HFF-Myc (cell line): Measurements from ENCODE around the gene CDCP2.

Source experiments
- DNase-seq: peaks from one replicate; pipeline ENCODE4 v3.0.0-alpha.2; 2011; ENCODE audit warnings: low read depth; ENCODE audit errors: extremely low read depth
- H3K4me3 ChIP-seq: replicated peaks from 2 replicates; pipeline ENCODE4 v1.5.1; 2011; ENCODE audit warnings: low read depth, mild to moderate bottlenecking, control low read depth, low read length
- TF ChIP-seq, protein P1 (sequence below): IDR thresholded peaks from 2 replicates; pipeline ENCODE4 v1.5.1; 2012; ENCODE audit warnings: mild to moderate bottlenecking, low read depth, low read length, control low read depth; ENCODE audit errors: missing control alignments

The CDCP2 gene

DNA sequence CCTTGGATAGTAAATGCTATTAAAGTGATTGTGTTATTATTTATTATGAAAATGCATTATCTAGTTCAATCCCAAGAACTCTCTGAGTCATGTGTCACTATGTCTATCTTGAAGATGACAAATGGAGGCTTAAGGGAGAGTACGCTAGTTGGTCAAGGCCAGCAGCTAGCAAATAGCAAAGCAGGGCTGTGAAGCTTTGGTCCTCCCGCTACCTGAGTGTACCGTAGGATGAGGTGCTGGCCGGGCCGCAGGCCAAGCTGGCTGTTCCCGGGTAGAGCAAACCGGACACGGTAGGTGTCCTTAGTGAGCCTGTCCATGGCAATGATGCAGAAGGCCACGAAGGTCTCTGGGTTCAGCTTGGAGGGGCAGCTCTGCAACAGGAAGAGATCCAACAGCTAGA, 37.7 kb upstream of the CDCP2 start:
- no peak for DNase-seq
- H3K4me3 ChIP-seq, result no peak overlapping the region
- TF ChIP-seq, protein P1, sequence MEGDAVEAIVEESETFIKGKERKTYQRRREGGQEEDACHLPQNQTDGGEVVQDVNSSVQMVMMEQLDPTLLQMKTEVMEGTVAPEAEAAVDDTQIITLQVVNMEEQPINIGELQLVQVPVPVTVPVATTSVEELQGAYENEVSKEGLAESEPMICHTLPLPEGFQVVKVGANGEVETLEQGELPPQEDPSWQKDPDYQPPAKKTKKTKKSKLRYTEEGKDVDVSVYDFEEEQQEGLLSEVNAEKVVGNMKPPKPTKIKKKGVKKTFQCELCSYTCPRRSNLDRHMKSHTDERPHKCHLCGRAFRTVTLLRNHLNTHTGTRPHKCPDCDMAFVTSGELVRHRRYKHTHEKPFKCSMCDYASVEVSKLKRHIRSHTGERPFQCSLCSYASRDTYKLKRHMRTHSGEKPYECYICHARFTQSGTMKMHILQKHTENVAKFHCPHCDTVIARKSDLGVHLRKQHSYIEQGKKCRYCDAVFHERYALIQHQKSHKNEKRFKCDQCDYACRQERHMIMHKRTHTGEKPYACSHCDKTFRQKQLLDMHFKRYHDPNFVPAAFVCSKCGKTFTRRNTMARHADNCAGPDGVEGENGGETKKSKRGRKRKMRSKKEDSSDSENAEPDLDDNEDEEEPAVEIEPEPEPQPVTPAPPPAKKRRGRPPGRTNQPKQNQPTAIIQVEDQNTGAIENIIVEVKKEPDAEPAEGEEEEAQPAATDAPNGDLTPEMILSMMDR, result no peak

GRCh38 chr1:54188291-54188690, 35.5 kb upstream of the CDCP2 start:
- TF ChIP-seq, protein P1, result no peak
- no peak for DNase-seq
- H3K4me3 ChIP-seq, result no peak overlapping the region

DNA sequence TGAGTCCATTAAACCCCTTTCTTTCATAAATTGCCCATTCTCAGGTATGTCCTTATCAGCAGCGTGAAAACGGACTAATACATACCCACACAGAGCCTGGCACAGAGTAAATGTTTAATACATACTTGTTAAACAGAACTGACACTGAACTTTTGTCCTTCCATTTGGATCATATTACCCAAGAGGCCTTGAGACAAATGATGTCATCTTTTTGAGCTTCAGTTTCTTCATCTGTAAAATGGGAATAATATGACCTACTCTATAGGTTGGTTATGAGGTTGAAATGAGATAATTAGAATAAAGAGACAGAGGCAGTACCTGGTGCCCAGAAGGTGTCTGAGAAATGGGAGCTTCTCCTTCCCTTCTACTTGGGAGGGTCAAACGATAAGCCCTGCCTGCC, 33.3 kb upstream of the CDCP2 start:
- DNase-seq, result no peak
- TF ChIP-seq, protein P1, result no peak

DNA sequence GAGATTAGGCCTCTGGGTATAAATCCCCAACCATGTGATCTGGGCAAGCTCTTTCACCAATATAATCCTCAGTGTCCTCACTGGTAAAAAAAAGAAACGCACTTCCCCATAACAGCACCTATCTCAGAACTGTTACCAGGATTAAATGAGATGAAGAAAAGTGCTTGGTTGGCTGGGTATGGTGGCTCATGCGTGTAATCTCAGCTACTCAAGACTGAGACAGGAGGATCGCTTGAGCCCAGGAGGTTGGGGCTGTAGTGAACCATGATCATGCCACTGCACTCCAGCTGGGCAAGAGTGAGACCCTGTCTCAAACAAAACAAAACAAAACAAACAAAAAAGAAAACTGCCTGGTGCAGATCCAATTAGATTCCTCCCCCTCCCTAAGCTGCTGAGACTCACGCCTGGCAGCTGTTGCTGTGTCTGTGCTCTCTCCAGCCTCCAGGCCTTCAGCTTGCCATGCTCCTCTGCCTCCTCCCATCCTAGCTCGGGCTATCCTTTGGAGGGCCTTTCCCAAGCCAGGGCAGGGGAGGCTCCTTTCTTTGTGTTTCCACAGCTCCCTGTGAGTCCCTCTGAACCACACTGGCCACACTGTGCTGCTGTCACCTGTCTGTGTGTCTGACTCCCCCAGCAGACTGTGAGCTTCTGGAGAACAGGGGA, 28.0 kb upstream of the CDCP2 start:
- TF ChIP-seq, protein P1, result no peak
- DNase-seq, result no peak
- no peak overlapping the region for H3K4me3 ChIP-seq

More for the DNA sequence above, 33.3 kb upstream of the CDCP2 start:
- no peak overlapping the region for H3K4me3 ChIP-seq

- TF ChIP-seq, protein P1, result no peak
- no peak for DNase-seq
- H3K4me3 ChIP-seq, result no peak overlapping the region
These were observed 25.7 kb upstream of the CDCP2 start for GRCh38 chr1:54178296-54179070.

DNA sequence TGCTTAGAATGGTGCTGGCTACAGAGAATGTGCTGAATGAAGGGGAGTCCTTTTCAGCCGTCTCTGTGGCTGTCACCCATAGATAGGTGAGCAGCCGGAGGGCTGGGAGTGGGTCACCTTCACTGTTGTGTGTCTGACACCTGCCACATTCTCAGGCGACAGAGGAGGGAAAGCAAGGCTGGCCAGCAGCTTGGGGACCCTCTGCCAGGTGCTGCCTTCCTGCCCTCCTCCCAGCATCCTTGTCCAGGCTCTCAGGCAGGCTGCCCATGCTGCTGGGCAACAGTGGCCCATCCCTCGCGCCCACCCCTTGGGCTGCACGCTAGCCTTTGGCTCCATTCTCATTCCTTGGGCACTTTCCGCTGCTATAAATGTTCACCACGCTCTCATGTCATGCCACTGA, 24.9 kb upstream of the CDCP2 start:
- H3K4me3 ChIP-seq, result no peak overlapping the region
- TF ChIP-seq, protein P1, result no peak
- no peak for DNase-seq
